SK-N-SH (cell line): ENCODE data around the gene GPR6. TPM values are rescaled to one million over a fixed set of nuclear protein-coding genes. Genes with fewer than 3 reads are reported as not detected.

Experiments
- CTCF ChIA-PET: fragments of 300-600, 350-600 bp; formaldehyde crosslinking; extraction: SDS; loops from one replicate; lab custom pipeline; 2021; lab: Yijun Ruan, JAX
- POLR2A ChIA-PET: fragments of 350-600 bp; sonication (Branson Sonifier 250); formaldehyde crosslinking; extraction: SDS; loops from one replicate; lab custom pipeline; 2020; ENCODE audit warnings: antibody characterized with exemption, inconsistent platforms; lab: Yijun Ruan, JAX
- DNase-seq: peaks from one replicate; pipeline ENCODE4 v3.0.0; 2012
- H2AFZ ChIP-seq: fragments of 200-600 bp; sonication (generic); 2 replicates; pipeline ENCODE4 v1.8.1; 2016; ENCODE audit warnings: antibody characterized with exemption, mild to moderate bottlenecking, low read depth
- H3F3A ChIP-seq: fragments of 200-600 bp; sonication (generic); replicated peaks from 2 replicates; pipeline ENCODE3; 2016; ENCODE audit warnings: antibody characterized with exemption, mild to moderate bottlenecking; ENCODE audit not compliant: insufficient read depth
- H3K27ac ChIP-seq, 2 experiments: fragments of 200-500 bp in 1 of 2; fragments of 200-600 bp in 1 of 2; sonication (Bioruptor generic) in 1 of 2; sonication (generic), shearing (Covaris generic) in 1 of 2; 2 replicates each; pipeline versions ENCODE4 v1.5.1 to v1.6.1; 2014 to 2016; ENCODE audit warnings: low read depth in 2 of 2, inconsistent platforms in 1 of 2, low read length in 1 of 2, mild to moderate bottlenecking in 1 of 2, mixed read lengths in 1 of 2
- H3K27me3 ChIP-seq: fragments of 200-600 bp; sonication (generic), shearing (Covaris generic); 2 replicates; pipeline ENCODE4 v1.6.1; 2016; ENCODE audit warnings: mixed run types; ENCODE audit not compliant: insufficient read depth
- H3K36me3 ChIP-seq, 2 experiments: fragments of 200-500 bp in 1 of 2; fragments of 200-600 bp in 1 of 2; sonication (Bioruptor generic) in 1 of 2; sonication (generic) in 1 of 2; replicated peaks in 1 of 2; 2 replicates each; pipeline versions ENCODE3 to v1.5.1; 2014 to 2016; ENCODE audit warnings: low read length in 1 of 2, mild to moderate bottlenecking in 1 of 2; ENCODE audit not compliant: insufficient read depth in 2 of 2, control insufficient read depth in 1 of 2
- H3K4me1 ChIP-seq, 2 experiments: fragments of 200-500 bp in 1 of 2; fragments of 200-600 bp in 1 of 2; sonication (Bioruptor generic) in 1 of 2; sonication (generic), shearing (Covaris generic) in 1 of 2; 2 replicates each; pipeline versions ENCODE4 v1.5.1 to v1.6.1; 2014 to 2016; ENCODE audit warnings: low read depth in 1 of 2, low read length in 1 of 2, mixed run types in 1 of 2; ENCODE audit not compliant: insufficient read depth in 2 of 2, control insufficient read depth in 1 of 2
- H3K4me2 ChIP-seq: fragments of 200-600 bp; sonication (generic), shearing (Covaris generic); 2 replicates; pipeline ENCODE4 v1.6.1; 2017; ENCODE audit warnings: mixed run types
- H3K4me3 ChIP-seq, 2 experiments: fragments of 200-500 bp in 1 of 2; fragments of 200-600 bp in 1 of 2; sonication (Bioruptor generic) in 1 of 2; sonication (generic), shearing (Covaris generic) in 1 of 2; 2 replicates each; pipeline versions ENCODE4 v1.5.1 to v1.8.1; 2014 to 2016; ENCODE audit warnings: low read depth in 2 of 2, inconsistent platforms in 1 of 2, low read length in 1 of 2, mild to moderate bottlenecking in 1 of 2, mixed read lengths in 1 of 2, moderate library complexity in 1 of 2
- H3K79me2 ChIP-seq: fragments of 200-600 bp; sonication (generic); 2 replicates; pipeline ENCODE4 v1.8.1; 2017; ENCODE audit warnings: mild to moderate bottlenecking; ENCODE audit not compliant: insufficient read depth
- H3K9ac ChIP-seq: fragments of 200-600 bp; sonication (generic); 2 replicates; pipeline ENCODE4 v1.6.1; 2017; ENCODE audit warnings: mixed run types
- H3K9me2 ChIP-seq: fragments of 200-600 bp; sonication (generic); 2 replicates; pipeline ENCODE4 v1.6.1; 2017; ENCODE audit warnings: mixed run types
- H3K9me3 ChIP-seq: fragments of 200-600 bp; sonication (generic); 2 replicates; pipeline ENCODE4 v1.6.1; 2017; ENCODE audit warnings: mixed run types, mild to moderate bottlenecking, moderate library complexity
- H4K20me1 ChIP-seq: fragments of 200-600 bp; sonication (generic); 2 replicates; pipeline ENCODE4 v1.6.1; 2017; ENCODE audit warnings: mild to moderate bottlenecking, mixed run types; ENCODE audit not compliant: insufficient read depth
- ELF1 ChIP-seq: IDR thresholded peaks from 2 replicates; pipeline ENCODE4 v1.4.0; 2012
- FOXM1 ChIP-seq: IDR thresholded peaks from 2 replicates; pipeline ENCODE4 v1.4.0; 2012; ENCODE audit warnings: low read depth, mild to moderate bottlenecking
- GABPA ChIP-seq: IDR thresholded peaks from 2 replicates; pipeline ENCODE4 v1.4.0; 2012; ENCODE audit warnings: low read depth, mild to moderate bottlenecking
- GATA2 ChIP-seq: sonication (generic); formaldehyde crosslinking; IDR thresholded peaks from 2 replicates; pipeline ENCODE4 v1.5.0; 2020; ENCODE audit warnings: mild to moderate bottlenecking, missing genetic modification reagents
- MAX ChIP-seq: IDR thresholded peaks from 2 replicates; pipeline ENCODE4 v1.4.0; 2012; ENCODE audit warnings: low read depth
- NFIC ChIP-seq: IDR thresholded peaks from 2 replicates; pipeline ENCODE4 v1.4.0; 2012; ENCODE audit warnings: borderline replicate concordance
- NRF1 ChIP-seq: IDR thresholded peaks from 2 replicates; pipeline ENCODE4 v1.6.1; 2012; ENCODE audit warnings: low read depth, mild to moderate bottlenecking, low read length
- RAD21 ChIP-seq: IDR thresholded peaks from 2 replicates; pipeline ENCODE4 v1.6.1; 2012; ENCODE audit warnings: mild to moderate bottlenecking, low read length
- RCOR1 ChIP-seq: fragments of 150-350 bp; IDR thresholded peaks from 2 replicates; pipeline ENCODE4 v1.6.1; 2017; ENCODE audit warnings: antibody characterized with exemption, low read length
- REST ChIP-seq: IDR thresholded peaks from 2 replicates; pipeline ENCODE4 v1.6.1; 2012; ENCODE audit warnings: mild to moderate bottlenecking, low read depth, low read length, moderate library complexity
- TEAD4 ChIP-seq: IDR thresholded peaks from 2 replicates; pipeline ENCODE4 v1.4.0; 2012; ENCODE audit warnings: mild to moderate bottlenecking, borderline replicate concordance; ENCODE audit not compliant: insufficient read depth
- USF2 ChIP-seq: fragments of 150-350 bp; IDR thresholded peaks from 2 replicates; pipeline ENCODE4 v1.6.1; 2017; ENCODE audit warnings: antibody characterized with exemption, low read length, low read depth, borderline replicate concordance
- ZBTB33 ChIP-seq: IDR thresholded peaks from 2 replicates; pipeline ENCODE4 v1.4.0; 2012; ENCODE audit warnings: low read depth, borderline replicate concordance
- WGBS: methylation state at CpG from one replicate; pipeline ENCODE4 v1.1.6; 2017; ENCODE audit warnings: low lambda C conversion rate; 5-methylcytosine and 5-hydroxymethylcytosine counted together
- polyA plus RNA-seq, 3 experiments: library from polyadenylated mRNA; depleted of rRNA; stranded (reverse); fragments of >200 nt; gene quantifications; 2 replicates each; pipeline ENCODE4 v1.2.3, GENCODE V29; 2012

Gene GPR6
- polyA plus RNA-seq, 1 of the 3 experiments (the other 2 are of a cell fraction): not detected

GRCh38 chr6:110018486-110018885, 40.4 kb downstream of the GPR6 start:
- POLR2A ChIA-PET: no interaction called here
- H3K27ac ChIP-seq: no peak overlapping the region
- CTCF ChIA-PET: interaction anchor here (0.6 kb wide), 1 partner anchor 164 kb away, joined by 4 read pairs; no protein-coding TSS in a partner anchor

More at GRCh38 chr6:110018486-110018885, 40.4 kb downstream of the GPR6 start:
- H3F3A ChIP-seq: no peaks in the 10 kb centered on the region
- no peak overlapping the region for H2AFZ ChIP-seq
- H3K27me3 ChIP-seq: no peaks in the 10 kb centered on the region; the same call in 1 of the 2 replicates
- WGBS: 31% methylated on average over 5 of the region's 5 CpGs
- DNase-seq: no peak
- TF ChIP-seq USF2: no peak
- no peak for TF ChIP-seq MAX
- no peak for TF ChIP-seq NFIC
- TF ChIP-seq NRF1: no peak
- TF ChIP-seq REST: no peak
- TF ChIP-seq RCOR1: no peak
- TF ChIP-seq ZBTB33: no peak
- TF ChIP-seq ELF1: no peak
- no peak for TF ChIP-seq TEAD4
- no peak for TF ChIP-seq GATA2 (CRISPR knock-in tag)
- TF ChIP-seq FOXM1: no peak
- no peak for TF ChIP-seq GABPA
- TF ChIP-seq RAD21: no peak
- H3K9me3 ChIP-seq: no peaks in the 10 kb centered on the region
- no peaks in the 10 kb centered on the region for H3K36me3 ChIP-seq
- no peak overlapping the region for H3K4me3 ChIP-seq
- H4K20me1 ChIP-seq: no peaks in the 10 kb centered on the region
- no peak overlapping the region for H3K9ac ChIP-seq
- H3K79me2 ChIP-seq: no peaks in the 10 kb centered on the region
- no peaks in the 10 kb centered on the region for H3K9me2 ChIP-seq
- no peak overlapping the region for H3K4me2 ChIP-seq
- H3K4me1 ChIP-seq: no peaks in the 10 kb centered on the region
